Liver (tissue), 9 donors: ENCODE data around the gene TNRC6B. TPM values are rescaled to one million over a fixed set of nuclear protein-coding genes. Genes with fewer than 3 reads are reported as not detected.

Experiments
- DNase-seq: peaks from one replicate; pipeline ENCODE4 v3.0.0-alpha.2; 2017; ENCODE audit warnings: low spot score
- H3K27ac ChIP-seq, 2 donors: one replicate each; pipeline ENCODE4 v1.7.0; 2013; ENCODE audit warnings: inconsistent platforms in 2 of 2, low read length in 2 of 2, control low read depth in 1 of 2, low read depth in 1 of 2, mild to moderate bottlenecking in 1 of 2
- H3K27me3 ChIP-seq, 4 donors: one replicate each; pipeline versions ENCODE4 v1.6.1 to v1.7.0; 2013; ENCODE audit warnings: low read length in 3 of 4, inconsistent platforms in 1 of 4, mild to moderate bottlenecking in 1 of 4, moderate library complexity in 1 of 4; ENCODE audit not compliant: control insufficient read depth in 4 of 4, insufficient read depth in 4 of 4
- H3K36me3 ChIP-seq, 4 donors: one replicate each; pipeline versions ENCODE4 v1.6.1 to v1.7.0; 2013; ENCODE audit warnings: low read length in 3 of 4, mild to moderate bottlenecking in 3 of 4, low read depth in 1 of 4, moderate library complexity in 1 of 4; ENCODE audit not compliant: control insufficient read depth in 4 of 4, insufficient read depth in 3 of 4
- H3K4me1 ChIP-seq, 4 donors: one replicate each; pipeline versions ENCODE4 v1.6.1 to v1.7.0; 2013; ENCODE audit warnings: low read length in 3 of 4, mild to moderate bottlenecking in 3 of 4, moderate library complexity in 1 of 4; ENCODE audit not compliant: control insufficient read depth in 4 of 4, insufficient read depth in 4 of 4
- H3K4me3 ChIP-seq, 3 donors: one replicate each; pipeline versions ENCODE4 v1.6.1 to v1.7.0; 2013; ENCODE audit warnings: low read length in 3 of 3, control low read depth in 1 of 3, low read depth in 1 of 3, mild to moderate bottlenecking in 1 of 3
- H3K9ac ChIP-seq, 2 donors: one replicate each; pipeline ENCODE4 v1.7.0; 2013; ENCODE audit warnings: low read length in 2 of 2, mild to moderate bottlenecking in 2 of 2, moderate library complexity in 2 of 2, control low read depth in 1 of 2, low read depth in 1 of 2
- H3K9me3 ChIP-seq, 4 donors: one replicate each; pipeline versions ENCODE4 v1.6.1 to v1.7.0; 2013; ENCODE audit warnings: low read length in 3 of 4; ENCODE audit not compliant: control insufficient read depth in 4 of 4
- EGR1 ChIP-seq, 2 donors: IDR thresholded peaks; 2 replicates each; pipeline ENCODE4 v1.6.1; 2016 to 2018; ENCODE audit warnings: antibody characterized with exemption in 2 of 2, low read depth in 2 of 2
- FOXA1 ChIP-seq: IDR thresholded peaks from 2 replicates; pipeline ENCODE4 v1.6.1; 2016; ENCODE audit warnings: antibody characterized with exemption
- FOXA2 ChIP-seq: IDR thresholded peaks from 2 replicates; pipeline ENCODE4 v1.6.1; 2016; ENCODE audit warnings: antibody characterized with exemption
- GABPA ChIP-seq, 2 donors: IDR thresholded peaks in 1 of 2; conservative IDR thresholded peaks in 1 of 2; 2 replicates each; pipeline ENCODE4 v1.6.1; 2016; ENCODE audit warnings: antibody characterized with exemption in 2 of 2, mild to moderate bottlenecking in 1 of 2, moderate library complexity in 1 of 2
- HNF4A ChIP-seq, 2 donors: conservative IDR thresholded peaks; 2 replicates each; pipeline ENCODE4 v1.6.1; 2016; ENCODE audit warnings: antibody characterized with exemption in 2 of 2, mild to moderate bottlenecking in 2 of 2
- HNF4G ChIP-seq: IDR thresholded peaks from 2 replicates; pipeline ENCODE4 v1.6.1; 2016; ENCODE audit warnings: antibody characterized with exemption
- JUND ChIP-seq, 2 donors: IDR thresholded peaks; 2 replicates each; pipeline ENCODE4 v1.6.1; 2016; ENCODE audit warnings: antibody characterized with exemption in 2 of 2
- NR2F2 ChIP-seq: IDR thresholded peaks from 2 replicates; pipeline ENCODE4 v1.6.1; 2016; ENCODE audit warnings: antibody characterized with exemption
- RAD21 ChIP-seq, 2 donors: IDR thresholded peaks; 2 replicates each; pipeline ENCODE4 v1.6.1; 2016; ENCODE audit warnings: antibody characterized with exemption in 2 of 2, mild to moderate bottlenecking in 2 of 2
- WGBS: extraction: QIAGEN DNeasy Blood & Tissue Kit; methylation state at CpG from one replicate; pipeline ENCODE4 v1.1.7; 2013; 5-methylcytosine and 5-hydroxymethylcytosine counted together
- polyA plus RNA-seq, 2 donors: library from polyadenylated mRNA; stranded (reverse) in 1 of 2; unstranded in 1 of 2; fragments of 200-250 nt in 1 of 2; fragments of >200 nt in 1 of 2; fragmentation: Nextera tagmentation in 1 of 2; extraction: Ambion mirVana in 1 of 2; gene quantifications; one replicate each; pipeline versions ENCODE4 v1.2.1 to v1.2.3, GENCODE V29; 2013 to 2015
- total RNA-seq, 2 donors: library from RNA; depleted of rRNA; stranded (reverse); fragments of >200 nt; gene quantifications; one replicate each; pipeline ENCODE4 v1.2.3, GENCODE V29; 2014
- TF ChIP-seq, protein P1 (sequence below): IDR thresholded peaks from 2 replicates; pipeline ENCODE4 v1.6.1; 2016; ENCODE audit warnings: antibody characterized with exemption
- TF ChIP-seq, protein P2 (sequence below): IDR thresholded peaks from 2 replicates; pipeline ENCODE4 v1.6.1; 2016; ENCODE audit warnings: antibody characterized with exemption
- TF ChIP-seq, protein P3 (sequence below): IDR thresholded peaks from 2 replicates; pipeline ENCODE4 v1.6.1; 2016; ENCODE audit warnings: antibody characterized with exemption
- TF ChIP-seq, protein P4 (sequence below): IDR thresholded peaks from 2 replicates; pipeline ENCODE4 v1.6.1; 2016; ENCODE audit warnings: antibody characterized with exemption, mild to moderate bottlenecking
- donor health status: healthy.
- donor health status: healthy.
- donor health status: healthy.
- donor health status: healthy.
- donor health status: healthy.

The TNRC6B gene
- total and polyA plus RNA-seq, 4 donors = 4.6 to 39.1 (median 26.4) TPM

DNA sequence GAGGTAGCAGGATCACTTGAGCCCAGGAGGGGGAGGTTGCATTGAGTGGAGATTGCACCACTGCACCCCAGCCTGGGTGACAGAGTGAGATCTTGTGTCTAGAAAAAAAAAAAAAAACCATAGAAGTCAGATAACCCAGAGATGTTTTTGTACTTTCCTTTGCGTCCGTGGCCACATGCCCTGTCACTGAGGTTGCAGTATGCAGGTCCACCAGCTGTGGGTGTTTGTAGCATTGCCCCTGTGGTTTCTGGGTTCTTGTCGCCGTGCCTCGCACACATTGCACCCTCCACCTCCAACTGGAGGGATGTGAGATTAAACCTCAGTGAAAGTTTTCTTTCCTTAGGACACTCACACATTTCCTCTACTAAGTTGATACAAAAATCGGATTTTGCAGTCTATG, 70.3 kb downstream of the TNRC6B start:
- no peak for DNase-seq
- peaks cover 3 to 8% (median 3%) of the 10 kb centered on the region in 4 donors for H3K36me3 ChIP-seq
- no peaks in the 10 kb centered on the region for H3K27me3 ChIP-seq
- no peaks in the 10 kb centered on the region for H3K9me3 ChIP-seq
- H3K27ac ChIP-seq = no peak overlapping the region
- TF ChIP-seq NR2F2 (no peak), HNF4G (no peak), GABPA (IDR thresholded peaks at IDR 0.05 in 1 of 2, conservative IDR thresholded peaks at IDR 0.05 in 1 of 2) (no peak), RAD21 (IDR thresholded peaks at IDR 0.05) (no peak), EGR1 (IDR thresholded peaks at IDR 0.05; ENCODE audit: low read depth in 2 of 2) (no peak), JUND (IDR thresholded peaks at IDR 0.05) (no peak), HNF4A (conservative IDR thresholded peaks at IDR 0.05) (no peak)
- TF ChIP-seq, protein P1, sequence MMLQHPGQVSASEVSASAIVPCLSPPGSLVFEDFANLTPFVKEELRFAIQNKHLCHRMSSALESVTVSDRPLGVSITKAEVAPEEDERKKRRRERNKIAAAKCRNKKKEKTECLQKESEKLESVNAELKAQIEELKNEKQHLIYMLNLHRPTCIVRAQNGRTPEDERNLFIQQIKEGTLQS = no peak
- TF ChIP-seq, protein P2, sequence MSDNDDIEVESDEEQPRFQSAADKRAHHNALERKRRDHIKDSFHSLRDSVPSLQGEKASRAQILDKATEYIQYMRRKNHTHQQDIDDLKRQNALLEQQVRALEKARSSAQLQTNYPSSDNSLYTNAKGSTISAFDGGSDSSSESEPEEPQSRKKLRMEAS = no peak
- no peaks in the 10 kb centered on the region for H3K4me1 ChIP-seq
- no peak overlapping the region for H3K9ac ChIP-seq
- WGBS = 87% methylated on average over 6 of the region's 6 CpGs
- no peak overlapping the region for H3K4me3 ChIP-seq

DNA sequence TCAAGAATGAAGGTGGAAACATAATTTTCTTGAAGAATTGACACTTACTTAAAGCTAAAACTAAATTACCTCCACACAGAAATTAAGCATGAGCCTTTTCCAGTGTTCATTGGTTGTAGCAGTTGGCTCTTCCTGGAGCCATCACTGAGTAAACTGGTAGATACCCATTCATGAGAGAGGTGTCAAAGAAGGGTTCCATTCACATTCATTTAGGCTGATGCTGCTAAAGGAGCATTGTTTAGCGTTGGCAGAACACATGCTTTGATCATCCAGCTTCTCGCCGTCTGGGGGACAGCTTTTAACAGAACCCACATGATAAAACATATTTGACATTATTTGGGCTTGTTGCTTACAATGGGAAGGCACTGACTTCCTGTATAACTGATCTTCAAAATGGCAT, 71.6 kb downstream of the TNRC6B start:
- no peaks in the 10 kb centered on the region for H3K27me3 ChIP-seq
- no peak overlapping the region for H3K9ac ChIP-seq
- 86% methylated on average over 3 of the region's 3 CpGs for WGBS
- no peak for DNase-seq
- no peak overlapping the region for H3K27ac ChIP-seq
- H3K4me1 ChIP-seq = no peaks in the 10 kb centered on the region
- TF ChIP-seq FOXA2 = no peak
- TF ChIP-seq RAD21 (IDR thresholded peaks at IDR 0.05) = no peak
- TF ChIP-seq EGR1 (IDR thresholded peaks at IDR 0.05; ENCODE audit: low read depth in 2 of 2) = no peak
- no peak for TF ChIP-seq HNF4G
- peaks cover 3 to 8% (median 3%) of the 10 kb centered on the region in 4 donors for H3K36me3 ChIP-seq
- H3K9me3 ChIP-seq = no peaks in the 10 kb centered on the region
- no peak overlapping the region for H3K4me3 ChIP-seq

DNA sequence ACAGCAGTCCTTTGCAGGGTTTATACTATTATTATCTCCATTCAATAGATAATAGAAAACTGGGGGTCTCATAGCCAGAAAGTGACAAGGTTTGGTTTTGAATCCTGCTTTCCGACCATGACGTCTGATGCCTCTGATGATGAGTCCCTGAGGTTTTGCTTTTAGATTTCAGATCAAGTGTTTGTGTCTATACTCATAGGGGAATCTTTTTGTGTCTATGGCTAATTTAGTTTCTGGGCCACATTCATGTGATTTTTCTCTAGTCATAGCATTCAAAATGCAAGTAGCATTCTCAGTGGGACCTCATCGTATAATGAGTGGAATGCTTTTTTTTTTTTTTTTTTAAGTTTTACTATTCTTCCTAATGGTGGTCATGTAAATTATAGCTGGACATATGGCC, 72.9 kb downstream of the TNRC6B start:
- no peaks in the 10 kb centered on the region for H3K4me1 ChIP-seq

More for the DNA sequence above, 72.9 kb downstream of the TNRC6B start:
- Histone ChIP-seq H3K27ac (no peak overlapping the region), H3K4me3 (no peak overlapping the region), H3K36me3 (peaks cover 3 to 8% (median 3%) of the 10 kb centered on the region in 4 donors), H3K9ac (no peak overlapping the region), H3K9me3 (no peaks in the 10 kb centered on the region), H3K27me3 (no peaks in the 10 kb centered on the region)
- TF ChIP-seq FOXA2 (no peak), NR2F2 (no peak), HNF4G (no peak), EGR1 (IDR thresholded peaks at IDR 0.05; ENCODE audit: low read depth in 2 of 2) (no peak), JUND (IDR thresholded peaks at IDR 0.05) (no peak), FOXA1 (no peak), GABPA (IDR thresholded peaks at IDR 0.05 in 1 of 2, conservative IDR thresholded peaks at IDR 0.05 in 1 of 2) (no peak)
- TF ChIP-seq, protein P1 = no peak
- TF ChIP-seq, protein P3, sequence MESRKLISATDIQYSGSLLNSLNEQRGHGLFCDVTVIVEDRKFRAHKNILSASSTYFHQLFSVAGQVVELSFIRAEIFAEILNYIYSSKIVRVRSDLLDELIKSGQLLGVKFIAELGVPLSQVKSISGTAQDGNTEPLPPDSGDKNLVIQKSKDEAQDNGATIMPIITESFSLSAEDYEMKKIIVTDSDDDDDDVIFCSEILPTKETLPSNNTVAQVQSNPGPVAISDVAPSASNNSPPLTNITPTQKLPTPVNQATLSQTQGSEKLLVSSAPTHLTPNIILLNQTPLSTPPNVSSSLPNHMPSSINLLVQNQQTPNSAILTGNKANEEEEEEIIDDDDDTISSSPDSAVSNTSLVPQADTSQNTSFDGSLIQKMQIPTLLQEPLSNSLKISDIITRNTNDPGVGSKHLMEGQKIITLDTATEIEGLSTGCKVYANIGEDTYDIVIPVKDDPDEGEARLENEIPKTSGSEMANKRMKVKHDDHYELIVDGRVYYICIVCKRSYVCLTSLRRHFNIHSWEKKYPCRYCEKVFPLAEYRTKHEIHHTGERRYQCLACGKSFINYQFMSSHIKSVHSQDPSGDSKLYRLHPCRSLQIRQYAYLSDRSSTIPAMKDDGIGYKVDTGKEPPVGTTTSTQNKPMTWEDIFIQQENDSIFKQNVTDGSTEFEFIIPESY = no peak
- TF ChIP-seq, protein P4, sequence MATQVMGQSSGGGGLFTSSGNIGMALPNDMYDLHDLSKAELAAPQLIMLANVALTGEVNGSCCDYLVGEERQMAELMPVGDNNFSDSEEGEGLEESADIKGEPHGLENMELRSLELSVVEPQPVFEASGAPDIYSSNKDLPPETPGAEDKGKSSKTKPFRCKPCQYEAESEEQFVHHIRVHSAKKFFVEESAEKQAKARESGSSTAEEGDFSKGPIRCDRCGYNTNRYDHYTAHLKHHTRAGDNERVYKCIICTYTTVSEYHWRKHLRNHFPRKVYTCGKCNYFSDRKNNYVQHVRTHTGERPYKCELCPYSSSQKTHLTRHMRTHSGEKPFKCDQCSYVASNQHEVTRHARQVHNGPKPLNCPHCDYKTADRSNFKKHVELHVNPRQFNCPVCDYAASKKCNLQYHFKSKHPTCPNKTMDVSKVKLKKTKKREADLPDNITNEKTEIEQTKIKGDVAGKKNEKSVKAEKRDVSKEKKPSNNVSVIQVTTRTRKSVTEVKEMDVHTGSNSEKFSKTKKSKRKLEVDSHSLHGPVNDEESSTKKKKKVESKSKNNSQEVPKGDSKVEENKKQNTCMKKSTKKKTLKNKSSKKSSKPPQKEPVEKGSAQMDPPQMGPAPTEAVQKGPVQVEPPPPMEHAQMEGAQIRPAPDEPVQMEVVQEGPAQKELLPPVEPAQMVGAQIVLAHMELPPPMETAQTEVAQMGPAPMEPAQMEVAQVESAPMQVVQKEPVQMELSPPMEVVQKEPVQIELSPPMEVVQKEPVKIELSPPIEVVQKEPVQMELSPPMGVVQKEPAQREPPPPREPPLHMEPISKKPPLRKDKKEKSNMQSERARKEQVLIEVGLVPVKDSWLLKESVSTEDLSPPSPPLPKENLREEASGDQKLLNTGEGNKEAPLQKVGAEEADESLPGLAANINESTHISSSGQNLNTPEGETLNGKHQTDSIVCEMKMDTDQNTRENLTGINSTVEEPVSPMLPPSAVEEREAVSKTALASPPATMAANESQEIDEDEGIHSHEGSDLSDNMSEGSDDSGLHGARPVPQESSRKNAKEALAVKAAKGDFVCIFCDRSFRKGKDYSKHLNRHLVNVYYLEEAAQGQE = no peak
- no peak for DNase-seq
- WGBS = 93% methylated on average over 3 of the region's 3 CpGs
